ENCODE results near the gene ENKUR. TPM values are rescaled to one million over a fixed set of nuclear protein-coding genes. Genes with fewer than 3 reads are reported as not detected.

ENKUR gene
- total and polyA plus RNA-seq, 4 donors = 0.08 to 0.15 (median 0.13) TPM

DNA sequence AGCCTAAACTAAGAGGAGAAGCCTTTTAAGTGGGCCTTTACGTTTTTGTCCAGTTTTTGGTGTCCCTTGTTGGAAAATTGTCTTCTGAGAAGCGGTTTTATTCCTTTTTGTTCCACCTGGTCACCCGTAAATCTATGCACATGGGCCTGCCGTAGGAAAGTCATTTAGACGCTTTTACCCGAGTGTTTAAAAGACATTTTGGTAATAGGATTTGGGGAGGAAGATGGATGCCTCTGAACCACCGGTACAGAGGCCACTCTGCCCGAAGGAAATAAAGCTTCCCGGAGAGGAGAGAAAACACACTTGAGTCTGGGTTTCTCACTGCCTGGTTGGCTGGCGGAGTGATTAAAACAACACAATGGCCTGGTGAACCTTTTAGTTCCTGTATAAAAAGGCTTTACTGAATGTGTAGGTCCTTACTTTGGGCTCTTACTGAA lies 1.2 kb upstream of the ENKUR start:
- WGBS = 2% methylated on average over 10 of the region's 10 CpGs
- Histone ChIP-seq H3K27me3 (ENCODE audit: control insufficient read depth in 4 of 4, insufficient read depth in 4 of 4, low read length in 3 of 4) (no peaks in the 10 kb centered on the region), H3K9me3 (ENCODE audit: control insufficient read depth in 4 of 4, low read length in 3 of 4) (no peaks in the 10 kb centered on the region), H3K27ac (ENCODE audit: low read depth in 1 of 2, low read length in 2 of 2) (peak overlapping the region; percentile 97 to 99), H3K9ac (ENCODE audit: low read depth in 1 of 2, low read length in 2 of 2) (peak overlapping the region; percentile 91 to 99), H3K4me3 (ENCODE audit: low read depth in 1 of 3, low read length in 3 of 3) (peak overlapping the region; percentile 39 to 89 (median 71)), H3K36me3 (ENCODE audit: control insufficient read depth in 4 of 4, insufficient read depth in 3 of 4, low read depth in 1 of 4, low read length in 3 of 4) (no peaks in the 10 kb centered on the region), H3K4me1 (ENCODE audit: control insufficient read depth in 4 of 4, insufficient read depth in 4 of 4, low read length in 3 of 4) (peaks cover 3 to 14% (median 13%) of the 10 kb centered on the region in 4 donors)
- TF ChIP-seq, protein P1, sequence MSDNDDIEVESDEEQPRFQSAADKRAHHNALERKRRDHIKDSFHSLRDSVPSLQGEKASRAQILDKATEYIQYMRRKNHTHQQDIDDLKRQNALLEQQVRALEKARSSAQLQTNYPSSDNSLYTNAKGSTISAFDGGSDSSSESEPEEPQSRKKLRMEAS (IDR thresholded peaks at IDR 0.05) = peak; percentile 19
- TF ChIP-seq FOXA1 (IDR thresholded peaks at IDR 0.05) (no peak), SP1 (IDR thresholded peaks at IDR 0.05) (no peak), GABPA (IDR thresholded peaks at IDR 0.05 in 1 of 2, conservative IDR thresholded peaks at IDR 0.05 in 1 of 2) (no peak), NR2F2 (IDR thresholded peaks at IDR 0.05) (no peak), FOXA2 (IDR thresholded peaks at IDR 0.05) (no peak), JUND (IDR thresholded peaks at IDR 0.05) (no peak), RAD21 (IDR thresholded peaks at IDR 0.05) (peak in 1 of 2 donors; percentile 20), HNF4A (conservative IDR thresholded peaks at IDR 0.05) (no peak), EGR1 (IDR thresholded peaks at IDR 0.05; ENCODE audit: low read depth in 2 of 2) (no peak), YY1 (IDR thresholded peaks at IDR 0.05) (peak; percentile 45), TAF1 (conservative IDR thresholded peaks at IDR 0.05) (no peak), HNF4G (IDR thresholded peaks at IDR 0.05) (no peak), RXRA (IDR thresholded peaks at IDR 0.05) (peak in 1 of 2 donors; percentile 20)
- TF ChIP-seq, protein P2, sequence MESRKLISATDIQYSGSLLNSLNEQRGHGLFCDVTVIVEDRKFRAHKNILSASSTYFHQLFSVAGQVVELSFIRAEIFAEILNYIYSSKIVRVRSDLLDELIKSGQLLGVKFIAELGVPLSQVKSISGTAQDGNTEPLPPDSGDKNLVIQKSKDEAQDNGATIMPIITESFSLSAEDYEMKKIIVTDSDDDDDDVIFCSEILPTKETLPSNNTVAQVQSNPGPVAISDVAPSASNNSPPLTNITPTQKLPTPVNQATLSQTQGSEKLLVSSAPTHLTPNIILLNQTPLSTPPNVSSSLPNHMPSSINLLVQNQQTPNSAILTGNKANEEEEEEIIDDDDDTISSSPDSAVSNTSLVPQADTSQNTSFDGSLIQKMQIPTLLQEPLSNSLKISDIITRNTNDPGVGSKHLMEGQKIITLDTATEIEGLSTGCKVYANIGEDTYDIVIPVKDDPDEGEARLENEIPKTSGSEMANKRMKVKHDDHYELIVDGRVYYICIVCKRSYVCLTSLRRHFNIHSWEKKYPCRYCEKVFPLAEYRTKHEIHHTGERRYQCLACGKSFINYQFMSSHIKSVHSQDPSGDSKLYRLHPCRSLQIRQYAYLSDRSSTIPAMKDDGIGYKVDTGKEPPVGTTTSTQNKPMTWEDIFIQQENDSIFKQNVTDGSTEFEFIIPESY (IDR thresholded peaks at IDR 0.05) = peak; percentile 22
- TF ChIP-seq, protein P3, sequence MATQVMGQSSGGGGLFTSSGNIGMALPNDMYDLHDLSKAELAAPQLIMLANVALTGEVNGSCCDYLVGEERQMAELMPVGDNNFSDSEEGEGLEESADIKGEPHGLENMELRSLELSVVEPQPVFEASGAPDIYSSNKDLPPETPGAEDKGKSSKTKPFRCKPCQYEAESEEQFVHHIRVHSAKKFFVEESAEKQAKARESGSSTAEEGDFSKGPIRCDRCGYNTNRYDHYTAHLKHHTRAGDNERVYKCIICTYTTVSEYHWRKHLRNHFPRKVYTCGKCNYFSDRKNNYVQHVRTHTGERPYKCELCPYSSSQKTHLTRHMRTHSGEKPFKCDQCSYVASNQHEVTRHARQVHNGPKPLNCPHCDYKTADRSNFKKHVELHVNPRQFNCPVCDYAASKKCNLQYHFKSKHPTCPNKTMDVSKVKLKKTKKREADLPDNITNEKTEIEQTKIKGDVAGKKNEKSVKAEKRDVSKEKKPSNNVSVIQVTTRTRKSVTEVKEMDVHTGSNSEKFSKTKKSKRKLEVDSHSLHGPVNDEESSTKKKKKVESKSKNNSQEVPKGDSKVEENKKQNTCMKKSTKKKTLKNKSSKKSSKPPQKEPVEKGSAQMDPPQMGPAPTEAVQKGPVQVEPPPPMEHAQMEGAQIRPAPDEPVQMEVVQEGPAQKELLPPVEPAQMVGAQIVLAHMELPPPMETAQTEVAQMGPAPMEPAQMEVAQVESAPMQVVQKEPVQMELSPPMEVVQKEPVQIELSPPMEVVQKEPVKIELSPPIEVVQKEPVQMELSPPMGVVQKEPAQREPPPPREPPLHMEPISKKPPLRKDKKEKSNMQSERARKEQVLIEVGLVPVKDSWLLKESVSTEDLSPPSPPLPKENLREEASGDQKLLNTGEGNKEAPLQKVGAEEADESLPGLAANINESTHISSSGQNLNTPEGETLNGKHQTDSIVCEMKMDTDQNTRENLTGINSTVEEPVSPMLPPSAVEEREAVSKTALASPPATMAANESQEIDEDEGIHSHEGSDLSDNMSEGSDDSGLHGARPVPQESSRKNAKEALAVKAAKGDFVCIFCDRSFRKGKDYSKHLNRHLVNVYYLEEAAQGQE (IDR thresholded peaks at IDR 0.05) = no peak
- TF ChIP-seq, protein P4, sequence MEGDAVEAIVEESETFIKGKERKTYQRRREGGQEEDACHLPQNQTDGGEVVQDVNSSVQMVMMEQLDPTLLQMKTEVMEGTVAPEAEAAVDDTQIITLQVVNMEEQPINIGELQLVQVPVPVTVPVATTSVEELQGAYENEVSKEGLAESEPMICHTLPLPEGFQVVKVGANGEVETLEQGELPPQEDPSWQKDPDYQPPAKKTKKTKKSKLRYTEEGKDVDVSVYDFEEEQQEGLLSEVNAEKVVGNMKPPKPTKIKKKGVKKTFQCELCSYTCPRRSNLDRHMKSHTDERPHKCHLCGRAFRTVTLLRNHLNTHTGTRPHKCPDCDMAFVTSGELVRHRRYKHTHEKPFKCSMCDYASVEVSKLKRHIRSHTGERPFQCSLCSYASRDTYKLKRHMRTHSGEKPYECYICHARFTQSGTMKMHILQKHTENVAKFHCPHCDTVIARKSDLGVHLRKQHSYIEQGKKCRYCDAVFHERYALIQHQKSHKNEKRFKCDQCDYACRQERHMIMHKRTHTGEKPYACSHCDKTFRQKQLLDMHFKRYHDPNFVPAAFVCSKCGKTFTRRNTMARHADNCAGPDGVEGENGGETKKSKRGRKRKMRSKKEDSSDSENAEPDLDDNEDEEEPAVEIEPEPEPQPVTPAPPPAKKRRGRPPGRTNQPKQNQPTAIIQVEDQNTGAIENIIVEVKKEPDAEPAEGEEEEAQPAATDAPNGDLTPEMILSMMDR (IDR thresholded peaks at IDR 0.05; ENCODE audit: low read depth, low read length, missing input control) = no peak
- TF ChIP-seq, protein P5, sequence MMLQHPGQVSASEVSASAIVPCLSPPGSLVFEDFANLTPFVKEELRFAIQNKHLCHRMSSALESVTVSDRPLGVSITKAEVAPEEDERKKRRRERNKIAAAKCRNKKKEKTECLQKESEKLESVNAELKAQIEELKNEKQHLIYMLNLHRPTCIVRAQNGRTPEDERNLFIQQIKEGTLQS (IDR thresholded peaks at IDR 0.05) = no peak
- DNase-seq (ENCODE audit: low spot score) = no peak

Measured in liver (tissue), 9 donors.